DMS153 treated with DMSO at 0.1 percent for 48 hours (cell line): ENCODE data around the gene CAMK1.
"Not testable (repeated sequence)": the region's sequence is repeated elsewhere in the genome, so short reads cannot be mapped to it uniquely, and the experiment has no call there.

ENCODE experiments used
- DNase-seq: peaks from one replicate; lab custom pipeline; 2025; ENCODE audit not compliant: unreplicated experiment; lab: John Stamatoyannopoulos, UW

The CAMK1 gene

DNA sequence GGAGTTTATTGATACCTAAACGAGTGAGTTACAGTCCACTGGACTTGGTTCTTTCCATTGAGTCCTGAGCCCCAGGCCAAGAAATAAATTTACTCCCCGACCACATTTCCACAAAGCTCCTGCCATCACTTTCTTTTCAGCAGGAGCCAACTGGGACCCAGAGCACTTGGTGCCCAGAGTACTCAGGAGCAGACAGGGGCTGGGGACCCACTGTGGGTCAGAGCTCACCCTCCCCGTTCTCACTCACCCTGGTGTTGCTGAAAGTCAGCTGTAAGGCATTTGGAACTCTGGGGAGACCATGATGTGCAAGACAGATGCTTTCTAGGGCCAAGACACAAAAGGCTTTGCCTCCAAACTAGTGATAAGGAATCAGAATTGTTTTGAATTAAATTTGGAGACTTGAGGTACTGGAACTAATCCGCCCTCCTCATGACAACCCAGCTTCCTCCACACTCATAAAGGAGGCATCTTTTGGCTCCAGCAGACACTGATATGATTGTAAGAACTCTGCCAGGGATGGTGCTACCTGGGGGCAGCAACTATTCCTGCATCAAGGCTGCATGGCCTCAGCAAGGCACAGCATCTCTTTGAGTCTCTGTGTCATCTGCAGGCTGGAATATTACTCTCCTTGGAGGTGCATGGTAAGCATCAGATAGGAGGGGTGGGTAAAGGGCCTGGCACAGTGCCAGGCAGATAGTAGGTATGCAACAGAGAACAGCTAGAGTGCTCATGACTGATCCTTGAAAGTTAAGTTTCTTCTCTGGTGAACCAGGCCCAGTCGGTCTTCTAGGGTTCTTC lies 7.3 kb upstream of the CAMK1 start:
- no peak for DNase-seq

DNA sequence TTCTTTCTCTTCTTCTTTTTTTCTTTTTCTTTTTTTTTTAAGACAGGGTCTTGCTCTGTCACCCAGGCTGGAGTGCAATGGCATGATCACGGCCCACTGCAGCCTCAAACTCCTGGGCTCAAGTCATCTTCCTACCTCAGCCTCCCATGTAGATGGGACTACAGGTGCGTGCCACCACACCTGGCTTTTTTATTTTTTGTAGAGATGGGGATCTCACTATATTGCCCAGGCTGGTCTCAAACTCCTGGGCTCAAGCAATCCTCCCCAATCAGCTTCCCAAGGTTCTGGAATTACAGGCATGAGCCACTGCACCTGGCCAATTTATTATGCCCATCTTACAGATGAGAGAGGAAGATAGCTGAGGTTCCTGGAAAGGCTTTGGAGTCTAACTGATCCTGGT lies 1.3 kb upstream of the CAMK1 start:
- not testable (repeated sequence) for DNase-seq

DNA sequence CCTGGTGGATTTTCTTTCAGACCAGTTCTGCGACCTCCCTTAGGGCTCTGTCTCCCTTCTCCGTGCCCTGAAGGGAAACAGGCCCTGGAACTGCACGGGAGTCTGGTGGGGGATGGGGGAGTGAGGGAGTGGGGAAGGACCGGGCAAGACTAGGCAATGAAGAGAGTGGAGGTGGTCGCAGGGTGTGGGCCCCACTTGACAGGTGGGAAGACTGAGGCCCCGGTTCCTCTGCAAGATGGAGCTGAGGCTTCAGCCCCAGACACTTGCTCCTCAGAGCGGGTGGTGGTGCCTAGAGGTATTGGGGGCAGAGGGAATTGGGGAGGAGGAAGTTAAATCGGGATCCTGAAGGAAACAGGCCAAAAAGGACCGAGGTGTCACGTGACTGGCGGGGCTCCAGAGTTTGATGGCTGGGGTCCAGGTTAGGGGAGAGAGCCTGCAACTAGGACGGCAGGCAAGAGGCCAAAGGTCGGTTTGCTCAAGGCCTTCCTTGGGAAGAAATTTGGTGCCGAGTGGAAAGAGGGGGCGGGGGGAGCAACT lies 597 bp upstream of the CAMK1 start:
- DNase-seq, result no peak

DNA sequence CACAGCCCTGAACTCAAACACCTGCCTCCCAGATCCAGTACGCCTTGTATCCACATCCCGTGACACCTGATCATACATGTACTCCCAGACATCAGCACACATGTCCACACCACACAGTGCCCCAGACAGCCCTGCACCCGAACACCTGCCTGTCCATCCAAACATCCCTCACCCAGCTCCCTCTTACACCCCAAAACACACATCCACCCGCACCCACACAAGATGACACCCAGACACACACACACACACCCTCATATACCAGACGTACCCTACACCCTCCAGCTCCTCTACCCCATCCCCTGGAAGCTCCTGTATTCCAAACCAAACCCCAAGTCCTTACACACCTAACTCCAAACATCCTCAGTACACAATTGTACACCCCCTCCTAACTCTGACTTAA lies 735 bp downstream of the CAMK1 start:
- no peak for DNase-seq

DNA sequence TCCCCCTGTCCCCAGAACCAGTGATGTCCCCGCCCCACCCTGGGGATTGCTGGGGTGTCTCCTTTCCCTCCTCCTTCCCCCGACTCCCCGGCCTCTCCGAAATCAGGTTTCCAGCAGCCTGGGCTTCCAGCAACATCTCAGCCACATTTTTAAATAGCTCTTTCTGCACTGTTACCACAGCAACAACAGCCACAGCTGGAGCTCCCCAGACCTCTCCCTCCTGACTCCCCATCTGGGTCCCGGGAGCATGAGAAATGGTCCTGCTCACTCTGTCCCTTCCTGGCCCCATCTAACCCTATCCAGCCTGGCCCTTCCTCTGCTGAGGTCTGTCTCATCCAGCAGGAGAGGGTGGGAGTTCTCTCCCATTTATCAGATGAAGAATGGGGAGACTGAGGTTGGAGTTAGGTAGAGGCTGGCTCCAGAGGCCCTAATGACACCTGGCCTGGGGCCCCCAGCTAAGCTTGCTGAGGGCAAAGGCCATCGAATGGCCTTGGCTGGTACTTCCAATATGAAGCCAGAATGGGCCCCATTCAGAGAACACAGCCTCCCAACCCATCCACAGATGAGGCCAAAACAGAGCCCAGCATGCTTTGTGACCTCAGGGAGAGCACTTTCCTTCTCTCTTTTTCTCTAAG lies 1.5 kb downstream of the CAMK1 start:
- no peak for DNase-seq

DNA sequence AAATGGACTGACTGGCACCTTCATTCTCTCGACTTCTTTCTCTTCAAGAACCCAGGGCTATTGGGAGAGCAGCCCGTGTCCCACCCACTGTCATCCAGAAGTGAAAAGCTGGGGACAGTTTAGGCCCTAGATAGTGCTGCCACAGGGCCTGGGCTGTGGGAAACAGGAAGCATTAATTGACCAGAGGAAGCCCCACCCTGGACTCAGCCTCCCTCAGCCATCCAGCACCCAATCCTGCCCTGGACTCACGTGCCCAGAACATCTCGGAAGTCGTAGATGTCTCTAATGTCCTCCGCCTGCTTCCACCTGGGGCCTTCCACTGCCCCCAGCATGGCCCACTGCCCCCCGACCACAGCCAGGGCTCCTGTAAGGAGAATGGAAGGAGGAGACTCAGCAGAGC lies 2.3 kb downstream of the CAMK1 start:
- DNase-seq, result no peak

DNA sequence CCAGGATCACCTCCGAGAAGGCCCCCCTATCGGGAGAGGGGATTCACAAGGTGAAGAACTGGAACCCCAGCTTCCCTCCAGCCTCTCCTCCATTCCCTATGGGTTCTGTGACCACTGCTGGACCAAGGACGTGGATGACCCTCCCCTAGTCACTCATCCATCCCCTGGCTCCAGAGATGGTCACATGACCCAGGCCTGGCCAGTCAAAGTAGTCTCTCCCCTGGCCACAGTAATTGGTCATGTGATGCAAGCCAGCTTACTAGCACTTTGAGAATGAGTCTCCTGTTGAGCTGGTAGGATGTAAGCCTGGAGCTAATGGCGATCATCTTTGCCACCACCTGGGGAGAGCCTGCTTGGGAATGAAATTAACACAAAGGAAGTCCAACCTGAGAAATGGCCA lies 3.9 kb downstream of the CAMK1 start:
- no peak for DNase-seq

DNA sequence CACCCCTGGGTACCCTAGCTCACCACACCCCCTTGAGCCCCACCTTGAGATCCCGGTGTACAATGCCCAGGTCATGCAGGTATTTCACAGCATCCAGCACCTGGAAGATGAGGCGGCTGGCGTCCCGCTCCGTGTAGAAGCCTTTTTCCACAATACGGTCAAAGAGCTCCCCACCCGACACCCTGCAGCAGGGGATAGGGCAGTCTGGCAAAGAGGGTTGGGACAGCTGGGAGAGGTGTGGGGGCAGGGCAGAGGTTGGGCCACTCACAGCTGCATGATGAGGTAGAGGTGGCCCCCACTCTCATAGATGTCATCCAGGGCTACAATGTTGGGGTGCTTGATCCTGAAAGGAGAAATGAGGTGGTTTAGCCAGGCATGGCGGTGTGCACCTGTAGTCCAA lies 6.9 kb downstream of the CAMK1 start:
- DNase-seq, result no peak

DNA sequence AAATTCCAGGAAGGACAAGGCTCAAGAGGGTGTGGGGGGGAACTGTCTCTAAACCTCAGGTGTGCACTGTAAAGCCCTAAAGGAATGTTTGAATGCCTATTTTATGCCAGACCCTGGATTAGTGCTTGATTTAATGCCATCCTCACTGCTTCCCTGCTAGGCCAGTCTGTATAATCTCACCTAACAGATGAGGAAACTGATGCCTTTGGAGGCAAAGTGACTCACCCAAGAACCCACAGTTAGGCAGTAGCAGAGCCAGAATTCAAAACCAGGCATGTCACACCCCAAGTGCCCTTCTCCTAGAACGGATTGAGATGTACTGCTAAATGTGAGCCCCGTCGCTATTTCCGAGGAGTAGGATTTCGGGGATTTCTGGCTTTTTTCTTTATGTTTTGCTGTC lies 7.8 kb downstream of the CAMK1 start:
- no peak for DNase-seq

DNA sequence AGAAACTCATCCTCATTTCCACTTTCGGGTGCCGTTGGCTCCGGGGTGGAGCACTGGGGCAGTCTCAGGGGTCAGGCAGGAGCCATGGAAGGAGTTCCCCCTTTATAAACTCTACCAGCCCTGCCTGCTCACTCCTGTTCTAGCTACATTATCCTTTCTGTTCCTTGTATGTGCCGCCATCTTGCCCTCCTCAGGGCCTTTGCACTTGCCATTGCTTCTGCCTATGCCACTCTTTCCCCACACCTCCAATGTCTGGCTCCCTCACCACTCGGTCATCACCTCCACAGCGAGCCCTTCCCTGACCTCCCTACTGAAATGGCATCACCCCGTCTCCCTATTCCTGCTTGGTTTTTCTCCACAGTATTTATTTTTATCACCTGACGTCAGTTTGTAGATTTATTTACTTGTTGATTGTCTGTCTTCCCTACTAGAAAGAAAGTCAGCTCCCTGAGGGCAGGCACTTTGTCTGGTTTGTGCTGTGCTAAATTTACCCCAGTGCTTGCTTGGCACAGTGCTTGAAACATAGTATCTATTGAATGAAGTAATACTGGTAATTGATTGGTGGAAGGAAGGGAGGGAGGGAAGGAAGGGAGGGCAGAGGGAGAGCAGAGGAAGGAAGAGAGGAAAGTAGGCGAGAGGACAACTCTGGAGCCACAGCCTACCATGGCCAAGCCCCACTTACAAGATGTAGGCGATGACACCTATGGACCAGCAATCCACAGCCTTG lies 8.8 kb downstream of the CAMK1 start:
- DNase-seq, result no peak

DNA sequence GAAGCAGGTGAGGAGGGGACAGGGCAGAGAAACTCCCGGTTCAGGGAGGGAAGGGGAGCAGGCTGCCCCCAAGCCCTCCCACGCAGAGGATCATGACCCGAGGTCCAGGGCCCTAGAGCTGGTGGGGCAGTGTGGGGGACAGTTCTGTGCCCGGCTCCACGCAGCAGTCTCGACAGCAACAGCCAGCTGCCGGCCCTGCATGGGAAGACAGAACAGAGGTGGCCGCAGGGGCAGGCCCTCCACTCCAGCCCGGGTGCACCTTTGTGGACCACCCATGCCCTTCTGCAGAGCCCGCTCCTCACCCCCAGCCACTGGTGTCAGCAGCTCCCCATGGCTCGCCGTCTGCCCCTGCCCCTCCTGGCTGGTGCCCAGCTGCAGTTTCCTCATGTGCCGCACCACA lies 12.3 kb downstream of the CAMK1 start:
- DNase-seq, result no peak

DNA sequence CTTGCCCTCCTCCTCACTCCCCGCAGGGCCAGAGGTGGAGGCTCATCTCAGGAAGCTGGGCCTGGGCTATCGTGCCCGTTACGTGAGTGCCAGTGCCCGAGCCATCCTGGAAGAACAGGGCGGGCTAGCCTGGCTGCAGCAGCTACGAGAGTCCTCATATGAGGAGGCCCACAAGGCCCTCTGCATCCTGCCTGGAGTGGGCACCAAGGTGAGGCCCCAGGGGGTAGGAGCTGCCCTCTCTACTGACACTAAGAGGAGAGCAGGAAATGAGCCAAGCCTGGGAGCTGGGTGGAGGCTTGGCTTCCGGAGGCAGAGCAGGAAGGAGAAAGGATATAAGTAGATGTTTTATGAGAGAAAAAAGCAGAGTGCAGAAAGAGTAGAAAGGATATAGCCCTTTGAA lies 15.1 kb downstream of the CAMK1 start:
- DNase-seq, result no peak

DNA sequence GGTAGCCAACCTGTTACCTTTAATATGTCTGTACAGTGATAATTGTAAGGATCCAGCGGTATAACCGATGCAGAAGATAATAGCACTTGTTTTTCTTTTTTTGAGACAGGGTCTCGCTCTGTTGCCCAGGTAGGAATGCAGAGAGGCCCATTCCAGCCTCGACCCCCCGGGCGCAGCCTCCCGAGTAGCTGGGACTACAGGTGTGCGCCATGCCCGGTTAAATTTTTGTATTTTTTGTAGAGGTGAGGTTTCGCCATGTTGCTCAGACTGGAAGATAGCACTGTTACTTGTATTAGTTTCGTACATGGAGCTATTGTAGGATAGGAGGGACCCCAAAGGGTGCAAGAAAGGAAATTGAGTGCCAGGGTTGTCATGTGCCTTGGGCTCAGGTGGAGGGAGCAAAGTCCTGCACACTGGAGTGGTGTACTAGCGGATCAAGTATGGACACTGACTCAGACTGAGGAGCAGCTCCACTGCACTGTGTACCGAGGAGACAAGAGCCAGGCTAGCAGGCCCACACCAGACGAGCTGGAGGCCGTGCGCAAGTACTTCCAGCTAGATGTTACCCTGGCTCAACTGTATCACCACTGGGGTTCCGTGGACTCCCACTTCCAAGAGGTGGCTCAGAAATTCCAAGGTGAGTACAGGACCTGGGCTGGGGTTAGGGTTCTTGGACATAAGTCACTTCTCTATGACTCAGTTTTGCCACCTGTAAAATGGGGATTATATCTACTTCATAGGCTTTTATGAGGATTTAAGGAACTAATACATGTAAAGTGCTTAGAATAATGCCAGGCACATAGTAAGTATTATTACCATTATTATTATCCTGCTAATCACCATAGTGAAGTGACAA lies 19.0 kb downstream of the CAMK1 start:
- no peak for DNase-seq

DNA sequence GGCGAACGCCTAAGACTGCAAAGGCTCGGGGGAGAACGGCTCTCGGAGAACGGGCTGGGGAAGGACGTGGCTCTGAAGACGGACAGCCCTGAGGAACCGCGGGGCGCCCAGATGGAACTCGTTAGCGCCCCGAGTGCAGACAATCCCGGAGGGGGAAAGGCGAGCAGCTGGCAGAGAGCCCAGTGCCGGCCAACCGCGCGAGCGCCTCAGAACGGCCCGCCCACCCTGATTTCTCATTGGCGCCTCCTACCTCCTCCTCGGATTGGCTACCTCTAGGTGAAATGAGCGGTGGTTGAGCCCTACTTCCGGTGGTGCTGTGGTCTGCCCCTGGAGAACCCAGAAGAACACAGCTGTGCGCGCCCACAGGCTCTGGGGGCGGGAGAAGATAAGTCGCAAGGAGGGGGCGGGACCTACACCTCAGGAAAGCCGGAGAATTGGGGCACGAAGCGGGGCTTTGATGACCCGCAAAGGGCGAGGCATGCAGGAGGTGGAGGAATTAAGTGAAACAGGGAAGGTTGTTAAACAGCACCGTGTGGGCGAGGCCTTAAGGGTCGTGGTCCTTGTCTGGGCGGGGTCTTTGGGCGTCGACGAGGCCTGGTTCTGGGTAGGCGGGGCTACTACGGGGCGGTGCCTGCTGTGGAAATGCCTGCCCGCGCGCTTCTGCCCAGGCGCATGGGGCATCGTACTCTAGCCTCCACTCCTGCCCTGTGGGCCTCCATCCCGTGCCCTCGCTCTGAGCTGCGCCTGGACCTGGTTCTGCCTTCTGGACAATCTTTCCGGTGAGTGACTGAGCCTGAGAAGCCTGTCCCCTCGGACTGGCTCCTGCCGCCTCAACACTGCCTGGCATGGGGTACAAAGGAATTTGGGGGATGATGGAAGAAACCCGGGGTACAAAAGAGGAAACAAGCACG lies 19.8 kb downstream of the CAMK1 start, which contains the start of gene OGG1:
Gene OGG1 (plus strand): TSS at position 308 of the 911 bp plus-strand sequence. CDS start 335 bp downstream, at position 643.
- DNase-seq, result peak; percentile 74

DNA sequence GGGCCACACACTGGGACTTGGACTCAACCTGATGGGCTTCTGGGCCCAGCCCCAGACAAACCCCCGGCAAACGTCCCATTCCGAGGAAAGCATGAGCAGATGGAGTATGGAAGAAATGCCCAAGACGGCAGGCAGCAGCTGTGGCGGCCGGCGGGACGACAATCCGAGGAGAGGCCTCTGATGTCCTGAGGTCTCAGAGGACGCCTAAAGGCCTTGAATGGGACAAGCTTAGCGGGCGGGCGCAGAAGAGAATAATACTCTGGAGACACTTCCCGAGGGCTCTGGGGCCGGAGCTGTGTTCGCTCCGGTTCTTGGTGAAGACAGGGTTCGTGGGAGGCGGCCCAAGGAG lies 20.5 kb downstream of the CAMK1 start:
- no peak for DNase-seq

DNA sequence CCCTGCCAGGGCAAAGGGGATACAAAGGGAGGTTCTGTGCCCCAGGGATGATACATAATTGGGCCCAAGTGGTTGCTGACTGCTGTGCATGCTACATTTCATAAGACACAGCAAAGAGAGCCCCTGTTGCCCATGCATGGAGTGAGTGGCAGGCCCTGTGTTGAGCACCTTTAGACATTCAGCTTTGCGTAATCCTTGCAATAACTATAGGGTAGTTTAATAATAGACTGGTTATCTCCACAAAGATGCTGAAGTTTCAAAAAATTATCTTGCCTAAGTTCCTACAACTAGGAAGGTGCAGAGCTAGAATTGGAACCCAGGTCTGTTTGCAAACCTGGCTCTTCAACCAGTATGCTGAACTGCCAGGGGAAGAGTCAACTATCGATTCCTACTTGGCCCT lies 21.7 kb downstream of the CAMK1 start:
- DNase-seq, result no peak

DNA sequence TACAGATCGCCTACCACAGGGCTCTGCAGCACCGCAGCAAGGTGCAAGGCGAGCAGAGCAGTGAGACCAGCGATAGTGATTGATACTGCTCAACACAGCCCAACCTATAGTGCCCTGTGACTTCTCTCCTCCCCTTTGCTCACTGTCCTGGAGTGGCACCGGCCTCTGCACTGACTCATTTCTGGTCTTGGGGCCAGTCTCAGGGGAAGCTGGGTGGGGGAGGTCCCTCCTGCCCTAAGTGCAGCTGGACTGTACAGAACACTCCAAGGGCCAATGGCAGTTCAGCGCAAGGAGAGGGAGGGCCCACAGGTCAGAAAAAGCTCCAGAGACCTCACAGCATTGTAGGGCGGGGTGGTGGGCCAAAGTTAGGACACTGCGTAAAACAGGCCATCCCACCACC lies 22.5 kb downstream of the CAMK1 start:
- no peak for DNase-seq

DNA sequence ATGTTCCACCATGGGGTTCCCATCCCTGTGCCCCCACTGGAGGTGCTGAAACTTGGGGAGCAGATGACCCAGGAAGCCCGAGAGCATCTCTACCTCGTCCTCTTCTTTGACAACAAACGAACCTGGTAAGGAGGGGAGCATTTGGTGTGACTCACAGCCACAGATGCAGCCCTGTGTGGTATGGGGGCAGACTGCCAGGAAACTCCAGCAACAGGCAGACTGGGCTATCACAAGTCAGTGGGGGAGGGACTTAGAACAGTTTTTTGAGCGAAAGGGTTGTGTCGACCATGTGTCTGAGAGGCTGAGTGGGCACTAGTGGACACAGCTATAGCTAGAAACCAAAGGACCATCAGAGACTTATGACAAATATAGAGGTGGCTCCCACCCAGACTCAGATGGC lies 23.4 kb downstream of the CAMK1 start:
- DNase-seq, result no peak

DNA sequence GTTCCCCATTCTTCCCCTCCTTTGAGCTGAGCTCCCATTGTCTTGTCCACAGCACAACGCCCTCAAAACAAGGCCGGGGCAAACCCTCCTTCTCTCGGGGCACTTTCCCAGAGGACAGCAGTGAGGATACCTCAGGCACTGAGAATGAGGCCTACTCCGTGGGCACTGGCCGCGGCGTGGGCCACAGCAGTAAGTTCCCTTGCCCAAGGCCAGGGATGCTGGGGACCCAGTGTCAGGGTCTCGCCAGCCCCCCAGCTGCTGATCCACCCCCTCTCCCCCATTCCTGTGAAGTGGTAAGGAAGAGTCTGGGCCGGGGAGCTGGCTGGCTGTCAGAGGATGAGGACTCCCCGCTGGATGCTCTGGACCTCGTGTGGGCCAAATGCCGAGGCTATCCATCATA lies 24.2 kb downstream of the CAMK1 start:
- no peak for DNase-seq

DNA sequence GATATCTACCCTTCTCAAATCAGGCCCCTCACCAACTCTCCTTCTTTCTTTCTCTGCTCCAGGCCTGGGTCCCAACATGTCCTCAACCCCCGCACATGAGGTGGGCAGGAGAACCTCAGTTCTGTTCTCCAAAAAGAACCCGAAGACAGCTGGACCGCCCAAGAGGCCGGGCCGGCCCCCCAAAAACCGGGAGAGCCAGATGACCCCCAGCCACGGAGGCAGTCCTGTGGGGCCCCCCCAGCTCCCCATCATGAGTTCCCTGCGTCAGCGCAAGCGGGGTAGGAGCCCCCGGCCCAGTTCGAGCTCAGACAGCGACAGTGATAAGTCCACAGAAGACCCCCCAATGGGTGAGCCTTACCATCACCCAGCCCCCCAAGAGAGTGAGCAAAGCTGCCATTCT lies 25.6 kb downstream of the CAMK1 start:
- no peak for DNase-seq
